Stimulated activated CD8-positive, alpha-beta memory T cell treated with anti-CD3 and anti-CD28 coated beads, Interleukin-12 subunit alpha, Interleukin-12 subunit beta, amount 100 ng/mL, for 4 hours (primary cell): ENCODE measurements around the gene BRD1.
"Not testable (repeated sequence)": the region's sequence is repeated elsewhere in the genome, so short reads cannot be mapped to it uniquely, and the experiment has no call there.

Experiments
- DNase-seq: peaks from one replicate; pipeline ENCODE4 v3.0.0-alpha.2; 2020; ENCODE audit warnings: low read depth

The BRD1 gene

GRCh38 chr22:49783036-49783746, 44.5 kb downstream of the BRD1 start:
- no peak for DNase-seq

GRCh38 chr22:49781886-49782285, 45.8 kb downstream of the BRD1 start:
- not testable (repeated sequence) for DNase-seq

GRCh38 chr22:49781289-49781782, 46.3 kb downstream of the BRD1 start:
- DNase-seq: no peak

GRCh38 chr22:49780698-49781288, 46.9 kb downstream of the BRD1 start:
- DNase-seq: no peak

- DNase-seq: no peak
Observed at GRCh38 chr22:49779853-49780697, 47.6 kb downstream of the BRD1 start.

- no peak for DNase-seq
Observed at GRCh38 chr22:49779211-49779610, 48.5 kb downstream of the BRD1 start.

- no peak for DNase-seq
Observed at GRCh38 chr22:49777569-49778249, 50.0 kb downstream of the BRD1 start.

- no peak for DNase-seq
Observed at GRCh38 chr22:49776891-49777290, 50.8 kb downstream of the BRD1 start.

- no peak for DNase-seq
Observed at GRCh38 chr22:49775867-49776511, 51.7 kb downstream of the BRD1 start.

- no peak for DNase-seq
Observed at GRCh38 chr22:49775191-49775866, 52.3 kb downstream of the BRD1 start.

GRCh38 chr22:49774499-49775151, 53.0 kb downstream of the BRD1 start:
- DNase-seq: no peak

GRCh38 chr22:49774046-49774445, 53.6 kb downstream of the BRD1 start:
- DNase-seq: no peak

GRCh38 chr22:49773531-49773930, 54.1 kb downstream of the BRD1 start:
- DNase-seq: no peak

- no peak for DNase-seq
Observed at GRCh38 chr22:49772692-49773091, 55.0 kb downstream of the BRD1 start.

GRCh38 chr22:49771266-49772065, 56.2 kb downstream of the BRD1 start:
- no peak for DNase-seq

- DNase-seq: no peak
Observed at GRCh38 chr22:49770547-49771265, 57.0 kb downstream of the BRD1 start.

GRCh38 chr22:49769691-49770546, 57.8 kb downstream of the BRD1 start:
- no peak for DNase-seq
